D341Med (cell line): ENCODE data around the gene PCSK1N.

Experiments
- DNase-seq: peaks from one replicate; pipeline ENCODE4 v3.0.0; 2012; ENCODE audit warnings: low spot score

PCSK1N gene

GRCh38 chrX:48789366-48790220 lies 45.8 kb downstream of the PCSK1N start:
- DNase-seq: no peak

GRCh38 chrX:48787505-48788443 lies 47.6 kb downstream of the PCSK1N start:
- DNase-seq: no peak

GRCh38 chrX:48786825-48787504 lies 48.4 kb downstream of the PCSK1N start:
- DNase-seq: no peak

GRCh38 chrX:48786341-48786800 lies 49.0 kb downstream of the PCSK1N start, which contains the start of gene GATA1:
GATA1 (plus strand) TSS chrX:48786590; CDS start chrX:48791110, 4,520 bp downstream.
- DNase-seq: no peak

- DNase-seq: no peak
Observed at GRCh38 chrX:48785540-48786214, 49.7 kb downstream of the PCSK1N start.

- DNase-seq: no peak
Observed at GRCh38 chrX:48785186-48785539, 50.2 kb downstream of the PCSK1N start.

- DNase-seq: no peak
Observed at GRCh38 chrX:48784726-48785125, 50.7 kb downstream of the PCSK1N start.

- no peak for DNase-seq
Observed at GRCh38 chrX:48782795-48783194, 52.6 kb downstream of the PCSK1N start.

- DNase-seq: no peak
Observed at GRCh38 chrX:48782216-48782615, 53.2 kb downstream of the PCSK1N start.

- DNase-seq: no peak
Observed at GRCh38 chrX:48781705-48782104, 53.7 kb downstream of the PCSK1N start.
